Measurements from ENCODE around the gene HBD. TPM values are rescaled to one million over a fixed set of nuclear protein-coding genes. Genes with fewer than 3 reads are reported as not detected.

Gene HBD
- total and polyA plus RNA-seq, 9 of the 15 experiments (the other 6 are each of a cell fraction or from before 2014, with no cell fraction given), result 11.8 to 169 (median 36.0) TPM

- TF ChIP-seq RBM25 (IDR thresholded peaks at IDR 0.05; ENCODE audit: low read depth, low read length, severe bottlenecking) (no peak), CHD1 (IDR thresholded peaks at IDR 0.05; ENCODE audit: low read length) (no peak), FOXP4 (CRISPR knock-in tag; IDR thresholded peaks at IDR 0.05; ENCODE audit: borderline replicate concordance) (no peak), MBD1 (CRISPR knock-in tag; IDR thresholded peaks at IDR 0.05) (no peak), TSHZ1 (CRISPR knock-in tag; IDR thresholded peaks at IDR 0.05) (no peak), STAT5B (CRISPR knock-in tag; IDR thresholded peaks at IDR 0.05) (no peak), HSF4 (CRISPR knock-in tag; IDR thresholded peaks at IDR 0.05; ENCODE audit: borderline replicate concordance) (no peak), CREB1 (IDR thresholded peaks at IDR 0.05) (no peak), CREB1 (CRISPR knock-in tag; IDR thresholded peaks at IDR 0.05) (no peak), DEAF1 (CRISPR knock-in tag; IDR thresholded peaks at IDR 0.05) (no peak), ZNF398 (CRISPR knock-in tag; IDR thresholded peaks at IDR 0.05) (no peak), SIRT6 (IDR thresholded peaks at IDR 0.05; ENCODE audit: low read depth, low read length) (no peak), ZNF12 (CRISPR knock-in tag; IDR thresholded peaks at IDR 0.05) (no peak), IFI16 (CRISPR knock-in tag; IDR thresholded peaks at IDR 0.05) (no peak), GTF2A2 (tag; IDR thresholded peaks at IDR 0.05) (no peak), NR2C1 (IDR thresholded peaks at IDR 0.05) (peak; percentile 26; the same call in 1 of the 2 replicates), NR2C1 (tag; IDR thresholded peaks at IDR 0.05) (no peak)
Observed at GRCh38 chr11:5232176-5232575, 2.1 kb downstream of the HBD start (continued).

All from K562 (cell line).